Kidney (tissue), 14 donors: Measurements from ENCODE around the gene BTBD9. TPM values are rescaled to one million over a fixed set of nuclear protein-coding genes. Genes with fewer than 3 reads are reported as not detected.

Source experiments
- DNase-seq, 5 donors: peaks; one replicate each; pipeline ENCODE4 v3.0.0-alpha.2; 2013 to 2020
- FAIRE-seq: peaks from 2 replicates; lab custom pipeline; 2012; peaks lifted over from hg19 to GRCh38; lab: Jason Lieb, UNC
- H3K27ac ChIP-seq, 2 donors: one replicate each; pipeline ENCODE4 v1.7.0; 2013; ENCODE audit warnings: low read depth in 2 of 2, low read length in 2 of 2, inconsistent platforms in 1 of 2
- H3K27me3 ChIP-seq: one replicate; pipeline ENCODE4 v1.7.1; 2013; ENCODE audit warnings: low read length, inconsistent platforms; ENCODE audit not compliant: control insufficient read depth, insufficient read depth
- H3K36me3 ChIP-seq, 3 donors: one replicate each; pipeline versions ENCODE4 v1.7.0 to v1.7.1; 2013; ENCODE audit warnings: low read length in 3 of 3, control low read depth in 1 of 3, inconsistent platforms in 1 of 3; ENCODE audit not compliant: insufficient read depth in 3 of 3, control insufficient read depth in 2 of 3
- H3K4me1 ChIP-seq, 3 donors: one replicate each; pipeline versions ENCODE4 v1.7.0 to v1.7.1; 2013; ENCODE audit warnings: low read length in 3 of 3, inconsistent platforms in 1 of 3, low read depth in 1 of 3; ENCODE audit not compliant: control insufficient read depth in 2 of 3, insufficient read depth in 2 of 3
- H3K4me3 ChIP-seq, 3 donors: one replicate each; pipeline versions ENCODE4 v1.7.0 to v1.8.1; 2013; ENCODE audit warnings: low read length in 3 of 3, control low read depth in 1 of 3, inconsistent platforms in 1 of 3
- H3K9ac ChIP-seq, 3 donors: one replicate each; pipeline versions ENCODE4 v1.7.0 to v1.7.1; 2013; ENCODE audit warnings: low read length in 3 of 3, control low read depth in 1 of 3, inconsistent platforms in 1 of 3
- H3K9me3 ChIP-seq, 3 donors: one replicate each; pipeline versions ENCODE4 v1.7.0 to v1.7.1; 2013; ENCODE audit warnings: low read length in 3 of 3, control low read depth in 1 of 3, inconsistent platforms in 1 of 3; ENCODE audit not compliant: control insufficient read depth in 2 of 3, insufficient read depth in 1 of 3
- intact Hi-C: fragments of 100-400 bp; cut with DNase I; formaldehyde crosslinking; loops from one replicate; pipeline ENCODE4 v1.11.1; 2022
- polyA plus RNA-seq: library from polyadenylated mRNA; stranded (reverse); fragments of 350-450 nt; fragmentation: Illumina TruSeq; extraction: RNeasy Lipid Tissue Mini Kit (QIAGEN cat#74804); gene quantifications from one replicate; pipeline ENCODE4 v1.2.3, GENCODE V29; 2014; ENCODE audit warnings: low read depth, low replicate concordance; ENCODE audit not compliant: insufficient read depth
- total RNA-seq: library from RNA; stranded (reverse); fragmentation: NEBNext Ultra II Directional; extraction: Animal tissue kit (Norgen Biotek cat#: 25700); gene quantifications from one replicate; pipeline ENCODE4 v1.2.1, GENCODE V29; 2021
- TF ChIP-seq, protein P1 (sequence below): IDR thresholded peaks from 3 replicates; pipeline ENCODE4 v1.5.1; 2012; ENCODE audit warnings: mild to moderate bottlenecking, moderate library complexity, borderline replicate concordance; ENCODE audit not compliant: insufficient read depth; ENCODE audit errors: extremely low read depth
- donor health status: control.
- donor health status: control.
- donor health status: control.
- donor health status: control.
- donor health status: control.
- donor health status: DM: yes; HTN: yes; CAD: no.
- donor health status: Normal renal cell carcinoma (clear cell type).

Gene BTBD9
- total and polyA plus RNA-seq, 2 donors from 2014 or later: 4.2 to 29.9 TPM

- FAIRE-seq (no peak), DNase-seq (peak in 3 of 5 donors; percentile 27 to 81 (median 38))
- intact Hi-C loops: no loop called here
- Histone ChIP-seq H3K4me1 (peaks cover 0 to 3% (median 0%) of the 10 kb centered on the region in 3 donors), H3K27me3 (no peaks in the 10 kb centered on the region), H3K27ac (no peak overlapping the region), H3K4me3 (no peak overlapping the region), H3K9ac (no peak overlapping the region), H3K9me3 (no peaks in the 10 kb centered on the region), H3K36me3 (no peaks in the 10 kb centered on the region)
- TF ChIP-seq, protein P1, sequence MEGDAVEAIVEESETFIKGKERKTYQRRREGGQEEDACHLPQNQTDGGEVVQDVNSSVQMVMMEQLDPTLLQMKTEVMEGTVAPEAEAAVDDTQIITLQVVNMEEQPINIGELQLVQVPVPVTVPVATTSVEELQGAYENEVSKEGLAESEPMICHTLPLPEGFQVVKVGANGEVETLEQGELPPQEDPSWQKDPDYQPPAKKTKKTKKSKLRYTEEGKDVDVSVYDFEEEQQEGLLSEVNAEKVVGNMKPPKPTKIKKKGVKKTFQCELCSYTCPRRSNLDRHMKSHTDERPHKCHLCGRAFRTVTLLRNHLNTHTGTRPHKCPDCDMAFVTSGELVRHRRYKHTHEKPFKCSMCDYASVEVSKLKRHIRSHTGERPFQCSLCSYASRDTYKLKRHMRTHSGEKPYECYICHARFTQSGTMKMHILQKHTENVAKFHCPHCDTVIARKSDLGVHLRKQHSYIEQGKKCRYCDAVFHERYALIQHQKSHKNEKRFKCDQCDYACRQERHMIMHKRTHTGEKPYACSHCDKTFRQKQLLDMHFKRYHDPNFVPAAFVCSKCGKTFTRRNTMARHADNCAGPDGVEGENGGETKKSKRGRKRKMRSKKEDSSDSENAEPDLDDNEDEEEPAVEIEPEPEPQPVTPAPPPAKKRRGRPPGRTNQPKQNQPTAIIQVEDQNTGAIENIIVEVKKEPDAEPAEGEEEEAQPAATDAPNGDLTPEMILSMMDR: no peak
These were observed 72.3 kb downstream of the BTBD9 start for GRCh38 chr6:38567436-38567835.

- TF ChIP-seq, protein P1: no peak
- Histone ChIP-seq H3K36me3 (no peaks in the 10 kb centered on the region), H3K27me3 (no peaks in the 10 kb centered on the region), H3K9ac (no peak overlapping the region), H3K4me3 (no peak overlapping the region), H3K27ac (no peak overlapping the region), H3K4me1 (peaks cover 0 to 3% (median 0%) of the 10 kb centered on the region in 3 donors), H3K9me3 (no peaks in the 10 kb centered on the region)
- no peak for FAIRE-seq
- intact Hi-C loops: no loop called here
- no peak for DNase-seq
These were observed 73.3 kb downstream of the BTBD9 start for GRCh38 chr6:38566295-38567030.

DNA sequence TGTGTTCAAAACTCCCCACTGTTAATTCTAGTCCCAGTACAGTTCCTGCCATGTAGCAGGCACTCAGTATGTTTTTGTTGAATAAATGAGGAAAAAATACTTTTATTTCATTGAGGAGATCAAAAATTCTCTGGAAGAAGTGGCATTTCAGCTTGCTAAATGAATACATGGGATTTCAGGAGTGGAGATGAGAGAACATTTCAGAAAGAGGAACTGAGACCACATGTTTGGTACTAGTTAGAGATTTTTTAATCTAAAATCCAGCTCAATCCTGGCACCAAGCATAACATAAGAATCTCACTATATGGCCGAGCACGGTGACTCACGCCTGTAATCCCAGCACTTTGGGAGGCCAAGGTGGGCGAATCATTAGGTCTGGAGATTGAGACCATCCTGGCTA is 75.4 kb downstream of the BTBD9 start:
- no peak for FAIRE-seq
- H3K27ac ChIP-seq: no peak overlapping the region

More for the DNA sequence above, 75.4 kb downstream of the BTBD9 start:
- Histone ChIP-seq H3K9ac (no peak overlapping the region), H3K9me3 (no peaks in the 10 kb centered on the region), H3K4me1 (peaks cover 0 to 3% (median 0%) of the 10 kb centered on the region in 3 donors), H3K36me3 (no peaks in the 10 kb centered on the region), H3K4me3 (no peak overlapping the region), H3K27me3 (no peaks in the 10 kb centered on the region)
- intact Hi-C loops: no loop called here
- TF ChIP-seq, protein P1: no peak
- DNase-seq: no peak
